DND-41 (cell line): ENCODE results near the gene CERK.

Source experiments
- ATAC-seq: fragments of 200-7000 bp; cut with Tn5 transposase; 3 replicates; pipeline ENCODE4 v1.9.1; 2021; ENCODE audit warnings: low read depth; ENCODE audit not compliant: insufficient read depth
- DNase-seq: peaks from one replicate; pipeline ENCODE4 v3.0.0-alpha.2; 2020
- H2AFZ ChIP-seq: 2 replicates; pipeline ENCODE4 v1.6.0; 2012; ENCODE audit warnings: low read depth, low read length
- H3K27ac ChIP-seq: 2 replicates; pipeline ENCODE4 v1.5.1; 2012; ENCODE audit warnings: low read length, inconsistent platforms
- H3K27me3 ChIP-seq: fragments of 200-600 bp; sonication (generic); 2 replicates; pipeline ENCODE4 v1.6.0; 2012; ENCODE audit warnings: low read length, mild to moderate bottlenecking, inconsistent platforms; ENCODE audit not compliant: insufficient read depth, poor library complexity
- H3K36me3 ChIP-seq: 2 replicates; pipeline ENCODE4 v1.5.1; 2012; ENCODE audit warnings: low read length, inconsistent platforms; ENCODE audit not compliant: insufficient read depth
- H3K4me1 ChIP-seq: 2 replicates; pipeline ENCODE4 v1.5.1; 2012; ENCODE audit warnings: mild to moderate bottlenecking, low read length; ENCODE audit not compliant: insufficient read depth
- H3K4me2 ChIP-seq: 2 replicates; pipeline ENCODE4 v1.6.0; 2012; ENCODE audit warnings: mild to moderate bottlenecking, moderate library complexity, low read length, inconsistent platforms; ENCODE audit not compliant: insufficient read depth
- H3K4me3 ChIP-seq, 2 experiments: fragments of 200-600 bp in 1 of 2; shearing (Covaris generic) in 1 of 2; 2 replicates each; pipeline ENCODE4 v1.5.1; 2012 to 2016; ENCODE audit warnings: inconsistent platforms in 2 of 2, low read length in 2 of 2, mild to moderate bottlenecking in 2 of 2, low read depth in 1 of 2, moderate library complexity in 1 of 2
- H3K79me2 ChIP-seq: 2 replicates; pipeline ENCODE4 v1.6.0; 2012; ENCODE audit warnings: low read length, inconsistent platforms; ENCODE audit not compliant: insufficient read depth
- H3K9ac ChIP-seq: 2 replicates; pipeline ENCODE4 v1.6.0; 2012; ENCODE audit warnings: low read depth, mild to moderate bottlenecking, inconsistent platforms, low read length, moderate library complexity
- H3K9me3 ChIP-seq: 2 replicates; pipeline ENCODE4 v1.5.1; 2012; ENCODE audit warnings: low read length, moderate library complexity, mild to moderate bottlenecking, inconsistent platforms; ENCODE audit not compliant: insufficient read depth, severe bottlenecking
- H4K20me1 ChIP-seq: 2 replicates; pipeline ENCODE4 v1.6.0; 2012; ENCODE audit warnings: low read length; ENCODE audit not compliant: insufficient read depth
- EZH2 ChIP-seq: IDR thresholded peaks from 3 replicates; pipeline ENCODE4 v1.6.1; 2012; ENCODE audit warnings: borderline replicate concordance, low read depth, mild to moderate bottlenecking, moderate library complexity, low read length, inconsistent platforms; ENCODE audit not compliant: severe bottlenecking
- TF ChIP-seq, protein P1 (sequence below): IDR thresholded peaks from 2 replicates; pipeline ENCODE4 v1.5.1; 2012; ENCODE audit warnings: borderline replicate concordance, low read length, moderate library complexity, mild to moderate bottlenecking; ENCODE audit not compliant: poor library complexity, severe bottlenecking; ENCODE audit errors: extremely low read depth

Gene CERK

DNA sequence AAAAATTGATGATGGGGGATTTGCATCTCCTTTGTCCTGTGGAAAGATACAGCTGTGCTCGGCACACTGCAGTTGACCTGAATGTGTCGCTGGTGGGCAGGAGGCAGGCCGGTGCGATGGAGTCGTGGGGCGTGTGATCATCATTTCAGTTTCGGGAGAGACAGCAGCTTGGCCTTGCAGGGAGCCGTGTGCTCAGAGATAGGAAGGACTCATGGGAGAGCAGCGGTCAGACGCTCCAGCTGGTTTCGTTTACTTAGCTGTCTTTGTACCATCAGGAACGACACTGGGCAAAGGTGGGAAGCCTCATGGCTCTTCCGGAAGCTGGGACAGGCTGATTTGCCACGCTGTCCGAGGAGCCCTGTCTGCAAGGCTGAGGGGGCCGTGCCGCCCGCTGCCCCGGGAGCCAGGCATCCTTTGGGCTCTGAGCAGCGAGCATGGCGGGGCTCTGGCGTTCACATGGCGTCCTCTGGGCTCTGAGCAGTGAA is 85.2 kb downstream of the CERK start:
- no peak for TF ChIP-seq EZH2
- TF ChIP-seq, protein P1, sequence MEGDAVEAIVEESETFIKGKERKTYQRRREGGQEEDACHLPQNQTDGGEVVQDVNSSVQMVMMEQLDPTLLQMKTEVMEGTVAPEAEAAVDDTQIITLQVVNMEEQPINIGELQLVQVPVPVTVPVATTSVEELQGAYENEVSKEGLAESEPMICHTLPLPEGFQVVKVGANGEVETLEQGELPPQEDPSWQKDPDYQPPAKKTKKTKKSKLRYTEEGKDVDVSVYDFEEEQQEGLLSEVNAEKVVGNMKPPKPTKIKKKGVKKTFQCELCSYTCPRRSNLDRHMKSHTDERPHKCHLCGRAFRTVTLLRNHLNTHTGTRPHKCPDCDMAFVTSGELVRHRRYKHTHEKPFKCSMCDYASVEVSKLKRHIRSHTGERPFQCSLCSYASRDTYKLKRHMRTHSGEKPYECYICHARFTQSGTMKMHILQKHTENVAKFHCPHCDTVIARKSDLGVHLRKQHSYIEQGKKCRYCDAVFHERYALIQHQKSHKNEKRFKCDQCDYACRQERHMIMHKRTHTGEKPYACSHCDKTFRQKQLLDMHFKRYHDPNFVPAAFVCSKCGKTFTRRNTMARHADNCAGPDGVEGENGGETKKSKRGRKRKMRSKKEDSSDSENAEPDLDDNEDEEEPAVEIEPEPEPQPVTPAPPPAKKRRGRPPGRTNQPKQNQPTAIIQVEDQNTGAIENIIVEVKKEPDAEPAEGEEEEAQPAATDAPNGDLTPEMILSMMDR: no peak
- Histone ChIP-seq H3K27ac (0 out of 2 replicates have a peak overlapping the region, but pooled peaks have one; percentile 19), H4K20me1 (peaks cover 97% of the 10 kb centered on the region), H3K9ac (no peak overlapping the region), H3K4me3 (no peak overlapping the region), H3K36me3 (peaks cover 92% of the 10 kb centered on the region), H3K79me2 (peaks cover 98% of the 10 kb centered on the region), H2AFZ (no peak overlapping the region), H3K9me3 (no peaks in the 10 kb centered on the region), H3K4me1 (no peaks in the 10 kb centered on the region), H3K4me2 (no peak overlapping the region), H3K27me3 (no peaks in the 10 kb centered on the region)
- no peak for ATAC-seq
- no peak for DNase-seq

DNA sequence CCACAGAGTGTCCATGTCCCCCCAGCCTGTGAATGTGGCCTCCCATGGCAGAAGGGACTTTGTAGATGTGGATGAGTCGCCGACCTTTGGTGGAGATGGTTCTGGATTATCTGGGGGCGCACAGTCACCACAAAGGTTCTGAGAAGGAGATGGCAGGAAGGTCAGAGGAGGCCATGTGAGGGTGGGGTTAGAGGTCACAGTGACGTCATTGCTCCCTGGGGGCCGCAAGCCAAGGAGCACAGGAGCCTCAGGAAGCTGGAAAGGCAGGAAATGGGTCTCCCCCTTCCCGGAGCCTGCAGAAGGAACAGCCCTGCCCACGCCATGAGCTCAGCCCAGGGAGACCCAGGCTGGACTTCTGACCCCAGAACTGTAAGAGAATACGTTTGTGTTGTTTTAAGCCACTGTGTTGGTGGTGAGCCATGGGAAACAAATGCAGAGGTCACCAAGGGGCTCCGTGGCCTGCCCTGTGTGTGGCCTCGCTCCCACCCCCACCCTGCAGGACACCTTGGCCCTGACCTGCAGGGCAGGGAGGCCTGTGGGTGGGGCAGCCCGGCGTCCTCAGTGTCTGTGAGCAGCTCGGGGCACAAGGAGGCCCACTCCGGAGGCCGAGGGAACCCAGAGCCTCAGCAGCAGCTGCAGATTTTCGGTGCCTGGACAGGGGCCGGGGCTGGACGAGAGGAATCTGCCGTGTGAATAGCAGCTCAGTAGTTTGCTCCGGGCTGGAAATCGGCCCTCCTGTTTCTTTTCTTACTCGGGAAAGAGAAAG is 85.8 kb downstream of the CERK start:
- H3K79me2 ChIP-seq: peaks cover 98% of the 10 kb centered on the region
- DNase-seq (no peak), ATAC-seq (no peak)
- TF ChIP-seq, protein P1: no peak
- no peak for TF ChIP-seq EZH2
- H3K27me3 ChIP-seq: no peaks in the 10 kb centered on the region
- H3K4me1 ChIP-seq: no peaks in the 10 kb centered on the region
- peaks cover 98% of the 10 kb centered on the region for H4K20me1 ChIP-seq
- H3K9ac ChIP-seq: no peak overlapping the region
- H3K36me3 ChIP-seq: peaks cover 92% of the 10 kb centered on the region
- no peaks in the 10 kb centered on the region for H3K9me3 ChIP-seq
- H3K27ac ChIP-seq: peak overlapping the region; percentile 45; the same call in 1 of the 2 replicates
- no peak overlapping the region for H3K4me2 ChIP-seq
- H2AFZ ChIP-seq: no peak overlapping the region
- H3K4me3 ChIP-seq: no peak overlapping the region

DNA sequence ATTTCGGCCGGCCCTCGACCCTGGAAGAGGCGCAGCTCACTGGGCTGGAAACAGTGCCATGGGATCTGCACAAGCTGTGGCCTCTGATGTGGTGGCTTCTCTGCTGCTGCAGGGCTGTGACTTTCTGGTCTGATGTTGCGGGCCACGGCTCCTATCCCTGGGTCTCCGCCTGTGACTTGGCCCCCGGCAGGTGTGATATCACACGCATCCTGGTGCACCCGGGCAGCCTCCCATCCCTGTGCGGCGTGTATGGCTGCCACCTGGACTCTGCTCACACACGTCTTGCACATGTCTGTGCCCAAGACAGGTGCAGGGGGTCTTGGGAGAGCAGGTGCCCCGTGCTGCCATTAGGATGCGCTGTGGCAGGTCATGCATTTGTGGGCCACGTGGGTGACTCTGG is 86.7 kb downstream of the CERK start:
- H3K79me2 ChIP-seq: peaks cover 98% of the 10 kb centered on the region
- H2AFZ ChIP-seq: no peak overlapping the region
- peaks cover 92% of the 10 kb centered on the region for H3K36me3 ChIP-seq
- H3K27ac ChIP-seq: 0 out of 2 replicates have a peak overlapping the region, but pooled peaks have one; percentile 45
- TF ChIP-seq EZH2: no peak
- TF ChIP-seq, protein P1: no peak
- no peak for DNase-seq
- no peak for ATAC-seq
- H4K20me1 ChIP-seq: peaks cover 97% of the 10 kb centered on the region
- no peak overlapping the region for H3K4me2 ChIP-seq
- no peaks in the 10 kb centered on the region for H3K4me1 ChIP-seq
- H3K9ac ChIP-seq: no peak overlapping the region
- no peaks in the 10 kb centered on the region for H3K9me3 ChIP-seq
- no peak overlapping the region for H3K4me3 ChIP-seq
- no peaks in the 10 kb centered on the region for H3K27me3 ChIP-seq
